ENCODE data around the gene DAAM1. TPM values are rescaled to one million over a fixed set of nuclear protein-coding genes. Genes with fewer than 3 reads are reported as not detected.

The DAAM1 gene
- total RNA-seq, 4 donors from 2014 or later, result 40.0 to 86.7 (median 57.6) TPM

- no peak overlapping the region for H3K4me3 ChIP-seq
- peaks cover 0 to 34% (median 2%) of the 10 kb centered on the region in 4 donors for H3K4me1 ChIP-seq
- no peak for TF ChIP-seq POLR2A (IDR thresholded peaks at IDR 0.05)
- TF ChIP-seq EP300 (IDR thresholded peaks at IDR 0.05), result no peak
- TF ChIP-seq CTCF (IDR thresholded peaks at IDR 0.05), result no peak
- no peak for DNase-seq (ENCODE audit: low spot score in 2 of 2)
- H3K27me3 ChIP-seq, result no peaks in the 10 kb centered on the region
- 42 to 44% methylated on average over 1 of the region's 1 CpG for WGBS, 2 donors
- H3K36me3 ChIP-seq, result no peaks in the 10 kb centered on the region
- no peak overlapping the region for H3K27ac ChIP-seq
- no peaks in the 10 kb centered on the region for H3K9me3 ChIP-seq
Measured at GRCh38 chr14:59305836-59306555, 117.5 kb downstream of the DAAM1 start.

GRCh38 chr14:59306775-59307174, 118.3 kb downstream of the DAAM1 start:
- WGBS, 2 donors, result 96% methylated on average over 1 of the region's 1 CpG
- H3K4me3 ChIP-seq, result no peak overlapping the region
- no peak overlapping the region for H3K27ac ChIP-seq

GRCh38 chr14:59308086-59308485, 119.6 kb downstream of the DAAM1 start:
- no peaks in the 10 kb centered on the region for H3K9me3 ChIP-seq
- no peaks in the 10 kb centered on the region for H3K36me3 ChIP-seq
- no peak for TF ChIP-seq EP300 (IDR thresholded peaks at IDR 0.05)
- H3K27me3 ChIP-seq, result no peaks in the 10 kb centered on the region
- no peak overlapping the region for H3K4me3 ChIP-seq
- DNase-seq (ENCODE audit: low spot score in 2 of 2), result no peak
- no peak overlapping the region for H3K27ac ChIP-seq
- H3K4me1 ChIP-seq, result peaks cover 0 to 42% (median 2%) of the 10 kb centered on the region in 4 donors

More at GRCh38 chr14:59306775-59307174, 118.3 kb downstream of the DAAM1 start:
- Histone ChIP-seq H3K36me3 (no peaks in the 10 kb centered on the region), H3K4me1 (peaks cover 0 to 34% (median 2%) of the 10 kb centered on the region in 4 donors), H3K27me3 (no peaks in the 10 kb centered on the region), H3K9me3 (no peaks in the 10 kb centered on the region)
- no peak for TF ChIP-seq CTCF (IDR thresholded peaks at IDR 0.05)
- DNase-seq (ENCODE audit: low spot score in 2 of 2), result no peak

- H3K36me3 ChIP-seq, result no peaks in the 10 kb centered on the region
- no peaks in the 10 kb centered on the region for H3K9me3 ChIP-seq
- WGBS, 2 donors, result 43 to 47% methylated on average over 1 of the region's 1 CpG
- TF ChIP-seq CTCF (IDR thresholded peaks at IDR 0.05) (no peak), EP300 (IDR thresholded peaks at IDR 0.05) (no peak), POLR2A (IDR thresholded peaks at IDR 0.05) (no peak)
- H3K27ac ChIP-seq, result no peak overlapping the region
- peaks cover 0 to 48% (median 2%) of the 10 kb centered on the region in 4 donors for H3K4me1 ChIP-seq
- H3K27me3 ChIP-seq, result no peaks in the 10 kb centered on the region
- H3K4me3 ChIP-seq, result no peak overlapping the region
- no peak for DNase-seq (ENCODE audit: low spot score in 2 of 2)
Measured at GRCh38 chr14:59308673-59309072, 120.2 kb downstream of the DAAM1 start.

GRCh38 chr14:59309291-59309900, 120.9 kb downstream of the DAAM1 start:
- no peaks in the 10 kb centered on the region for H3K27me3 ChIP-seq
- TF ChIP-seq CTCF (IDR thresholded peaks at IDR 0.05), result no peak
- TF ChIP-seq EP300 (IDR thresholded peaks at IDR 0.05), result no peak
- no peak for TF ChIP-seq POLR2A (IDR thresholded peaks at IDR 0.05)
- H3K9me3 ChIP-seq, result no peaks in the 10 kb centered on the region
- H3K27ac ChIP-seq, result no peak overlapping the region
- H3K4me1 ChIP-seq, result peaks cover 0 to 48% (median 4%) of the 10 kb centered on the region in 4 donors
- WGBS, 2 donors, result 83 to 85% methylated on average over 7 of the region's 7 CpGs
- no peak overlapping the region for H3K4me3 ChIP-seq
- DNase-seq (ENCODE audit: low spot score in 2 of 2), result no peak
- H3K36me3 ChIP-seq, result no peaks in the 10 kb centered on the region
